Measurements from ENCODE around the gene SRRM4.

DNA sequence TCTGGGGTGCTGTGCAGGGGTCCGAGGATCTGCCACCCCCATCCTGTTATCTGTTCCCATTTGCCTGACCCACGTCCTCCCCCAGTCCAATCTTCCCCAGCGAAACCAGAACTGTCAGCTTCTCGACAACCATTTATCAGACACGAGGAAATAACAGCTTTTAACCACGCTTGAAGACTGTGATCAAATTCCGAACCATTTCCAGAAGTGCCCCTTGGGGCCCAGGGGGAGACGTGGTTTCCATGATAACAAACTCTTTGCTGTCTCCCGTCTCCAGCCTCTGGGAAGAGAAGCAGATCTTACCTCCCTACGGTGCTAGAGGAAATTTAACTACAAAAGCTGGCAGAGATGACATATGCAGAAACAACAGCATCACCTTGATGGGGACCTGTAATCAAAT lies 35.1 kb upstream of the SRRM4 start:
- TF ChIP-seq, protein P1, sequence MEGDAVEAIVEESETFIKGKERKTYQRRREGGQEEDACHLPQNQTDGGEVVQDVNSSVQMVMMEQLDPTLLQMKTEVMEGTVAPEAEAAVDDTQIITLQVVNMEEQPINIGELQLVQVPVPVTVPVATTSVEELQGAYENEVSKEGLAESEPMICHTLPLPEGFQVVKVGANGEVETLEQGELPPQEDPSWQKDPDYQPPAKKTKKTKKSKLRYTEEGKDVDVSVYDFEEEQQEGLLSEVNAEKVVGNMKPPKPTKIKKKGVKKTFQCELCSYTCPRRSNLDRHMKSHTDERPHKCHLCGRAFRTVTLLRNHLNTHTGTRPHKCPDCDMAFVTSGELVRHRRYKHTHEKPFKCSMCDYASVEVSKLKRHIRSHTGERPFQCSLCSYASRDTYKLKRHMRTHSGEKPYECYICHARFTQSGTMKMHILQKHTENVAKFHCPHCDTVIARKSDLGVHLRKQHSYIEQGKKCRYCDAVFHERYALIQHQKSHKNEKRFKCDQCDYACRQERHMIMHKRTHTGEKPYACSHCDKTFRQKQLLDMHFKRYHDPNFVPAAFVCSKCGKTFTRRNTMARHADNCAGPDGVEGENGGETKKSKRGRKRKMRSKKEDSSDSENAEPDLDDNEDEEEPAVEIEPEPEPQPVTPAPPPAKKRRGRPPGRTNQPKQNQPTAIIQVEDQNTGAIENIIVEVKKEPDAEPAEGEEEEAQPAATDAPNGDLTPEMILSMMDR (conservative IDR thresholded peaks at IDR 0.05 in 1 of 2, IDR thresholded peaks at IDR 0.05 in 1 of 2; ENCODE audit: low read depth in 1 of 2, low read length in 2 of 2): no peak
- no peak for TF ChIP-seq EZH2 (IDR thresholded peaks at IDR 0.05; ENCODE audit: low read length, missing control alignments)
